ENCODE results near the gene OR10AD1. TPM values are rescaled to one million over a fixed set of nuclear protein-coding genes. Genes with fewer than 3 reads are reported as not detected.

Gene OR10AD1
- total RNA-seq, 1 experiment from 2014 or later: not detected

DNA sequence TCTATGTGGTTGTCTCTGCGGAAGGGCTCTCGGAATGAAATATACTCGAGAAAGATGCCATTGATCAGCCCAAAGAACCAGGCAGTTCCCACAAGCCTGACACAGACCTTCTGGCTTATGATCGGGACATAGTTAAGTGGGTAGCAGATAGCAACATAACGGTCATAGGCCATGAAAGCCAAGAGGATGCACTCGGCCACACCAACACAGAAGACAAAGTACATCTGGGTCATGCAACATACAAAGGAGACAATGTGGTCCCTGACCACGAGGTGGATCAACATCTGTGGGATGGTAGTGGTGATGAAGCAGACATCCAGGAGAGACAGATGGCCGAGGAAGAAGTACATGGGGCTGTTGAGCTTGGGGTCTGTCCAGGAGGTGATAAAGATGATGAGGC is 326 bp downstream of the OR10AD1 start:
- Histone ChIP-seq H3K27ac (no peak overlapping the region), H2AFZ (no peak overlapping the region), H3K4me3 (no peak overlapping the region), H3K9me2 (ENCODE audit: insufficient read depth) (no peaks in the 10 kb centered on the region), H4K20me1 (ENCODE audit: insufficient read depth) (no peaks in the 10 kb centered on the region), H3K27me3 (ENCODE audit: insufficient read depth, low read depth) (peaks cover 8% of the 10 kb centered on the region; the same call in 1 of the 2 replicates), H3K9me3 (ENCODE audit: insufficient read depth, low read depth) (no peaks in the 10 kb centered on the region; the same call in 1 of the 2 replicates), H3K4me1 (replicated peaks; ENCODE audit: insufficient read depth) (peaks cover 12% of the 10 kb centered on the region; the same call in 1 of the 2 replicates), H3K79me2 (ENCODE audit: low read depth) (no peaks in the 10 kb centered on the region), H3K4me2 (no peak overlapping the region), H3K36me3 (ENCODE audit: low read depth) (no peaks in the 10 kb centered on the region), H3F3A (ENCODE audit: insufficient read depth, low read depth) (0 out of 2 replicates have a peak, but pooled peaks cover 5% of the 10 kb centered on the region)
- intact Hi-C loops (cut with micrococcal nuclease; ENCODE audit: unreplicated experiment): no loop called here
- no TSS peak for BruUV-seq (replicated peaks)
- ChIA-PET CTCF (no interaction called here), POLR2A (ENCODE audit: unreplicated experiment) (no interaction called here)
- DNase-seq: no peak
- TF ChIP-seq, protein P1, sequence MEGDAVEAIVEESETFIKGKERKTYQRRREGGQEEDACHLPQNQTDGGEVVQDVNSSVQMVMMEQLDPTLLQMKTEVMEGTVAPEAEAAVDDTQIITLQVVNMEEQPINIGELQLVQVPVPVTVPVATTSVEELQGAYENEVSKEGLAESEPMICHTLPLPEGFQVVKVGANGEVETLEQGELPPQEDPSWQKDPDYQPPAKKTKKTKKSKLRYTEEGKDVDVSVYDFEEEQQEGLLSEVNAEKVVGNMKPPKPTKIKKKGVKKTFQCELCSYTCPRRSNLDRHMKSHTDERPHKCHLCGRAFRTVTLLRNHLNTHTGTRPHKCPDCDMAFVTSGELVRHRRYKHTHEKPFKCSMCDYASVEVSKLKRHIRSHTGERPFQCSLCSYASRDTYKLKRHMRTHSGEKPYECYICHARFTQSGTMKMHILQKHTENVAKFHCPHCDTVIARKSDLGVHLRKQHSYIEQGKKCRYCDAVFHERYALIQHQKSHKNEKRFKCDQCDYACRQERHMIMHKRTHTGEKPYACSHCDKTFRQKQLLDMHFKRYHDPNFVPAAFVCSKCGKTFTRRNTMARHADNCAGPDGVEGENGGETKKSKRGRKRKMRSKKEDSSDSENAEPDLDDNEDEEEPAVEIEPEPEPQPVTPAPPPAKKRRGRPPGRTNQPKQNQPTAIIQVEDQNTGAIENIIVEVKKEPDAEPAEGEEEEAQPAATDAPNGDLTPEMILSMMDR (conservative IDR thresholded peaks at IDR 0.05): no peak
- TF ChIP-seq EZH2 (IDR thresholded peaks at IDR 0.05; ENCODE audit: low read depth): no peak

DNA sequence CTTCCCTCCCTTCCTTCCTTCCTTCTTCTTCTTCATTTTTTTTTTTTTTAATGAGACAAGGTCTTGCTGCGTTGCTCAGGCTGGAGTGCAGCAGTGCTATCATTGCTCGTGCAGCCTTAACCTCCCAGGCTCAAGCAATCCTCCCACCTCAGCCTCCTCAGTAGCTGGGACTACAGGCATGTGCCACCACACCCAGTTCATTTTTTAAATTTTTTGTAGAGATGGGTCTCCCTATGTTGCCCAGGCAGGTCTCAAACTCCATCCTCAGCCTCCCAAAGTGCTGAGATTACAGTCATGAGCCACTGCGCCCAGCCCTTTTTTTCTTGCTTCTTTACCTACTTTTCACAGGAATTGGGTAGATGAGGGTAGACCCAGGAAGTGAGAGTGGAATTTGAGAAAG is 1.6 kb downstream of the OR10AD1 start:
- intact Hi-C loops (cut with micrococcal nuclease; ENCODE audit: unreplicated experiment): no loop called here
- ChIA-PET POLR2A (ENCODE audit: unreplicated experiment) (no interaction called here), CTCF (no interaction called here)
- Histone ChIP-seq H3K36me3 (ENCODE audit: low read depth) (no peaks in the 10 kb centered on the region), H3K4me3 (no peak overlapping the region), H2AFZ (no peak overlapping the region), H3K4me2 (no peak overlapping the region), H4K20me1 (ENCODE audit: insufficient read depth) (no peaks in the 10 kb centered on the region), H3K4me1 (replicated peaks; ENCODE audit: insufficient read depth) (peaks cover 12% of the 10 kb centered on the region; the same call in 1 of the 2 replicates), H3K9me3 (ENCODE audit: insufficient read depth, low read depth) (no peaks in the 10 kb centered on the region; the same call in 1 of the 2 replicates), H3K79me2 (ENCODE audit: low read depth) (no peaks in the 10 kb centered on the region), H3K9me2 (ENCODE audit: insufficient read depth) (no peaks in the 10 kb centered on the region), H3K27ac (no peak overlapping the region), H3F3A (ENCODE audit: insufficient read depth, low read depth) (peaks cover 13% of the 10 kb centered on the region), H3K27me3 (ENCODE audit: insufficient read depth, low read depth) (peaks cover 8% of the 10 kb centered on the region; the same call in 1 of the 2 replicates)
- no peak for DNase-seq
- TF ChIP-seq, protein P1 (conservative IDR thresholded peaks at IDR 0.05): no peak
- TF ChIP-seq EZH2 (IDR thresholded peaks at IDR 0.05; ENCODE audit: low read depth): no peak
- no TSS peak for BruUV-seq (replicated peaks)

- H3K9me2 ChIP-seq (ENCODE audit: insufficient read depth): no peaks in the 10 kb centered on the region
- H3K36me3 ChIP-seq (ENCODE audit: low read depth): no peaks in the 10 kb centered on the region
- no peak overlapping the region for H2AFZ ChIP-seq
- POLR2A ChIA-PET (ENCODE audit: unreplicated experiment): no interaction called here
- intact Hi-C loops (cut with micrococcal nuclease; ENCODE audit: unreplicated experiment): no loop called here
- peaks cover 8% of the 10 kb centered on the region; the same call in 1 of the 2 replicates for H3K27me3 ChIP-seq (ENCODE audit: insufficient read depth, low read depth)
- no peak for DNase-seq
- H3K27ac ChIP-seq: no peak overlapping the region
- peaks cover 12% of the 10 kb centered on the region; the same call in 1 of the 2 replicates for H3K4me1 ChIP-seq (replicated peaks; ENCODE audit: insufficient read depth)
- no peak overlapping the region for H3K4me3 ChIP-seq
- CTCF ChIA-PET: no interaction called here
- H3F3A ChIP-seq (ENCODE audit: insufficient read depth, low read depth): peaks cover 13% of the 10 kb centered on the region
- no peaks in the 10 kb centered on the region for H4K20me1 ChIP-seq (ENCODE audit: insufficient read depth)
- BruUV-seq (replicated peaks): no TSS peak
- no peak for TF ChIP-seq EZH2 (IDR thresholded peaks at IDR 0.05; ENCODE audit: low read depth)
- TF ChIP-seq, protein P1 (conservative IDR thresholded peaks at IDR 0.05): no peak
- H3K4me2 ChIP-seq: no peak overlapping the region
- H3K9me3 ChIP-seq (ENCODE audit: insufficient read depth, low read depth): no peaks in the 10 kb centered on the region; the same call in 1 of the 2 replicates
- H3K79me2 ChIP-seq (ENCODE audit: low read depth): no peaks in the 10 kb centered on the region
These were observed 2.0 kb downstream of the OR10AD1 start for GRCh38 chr12:48201091-48201490.

Data from PC-9 (cell line).